H9 (cell line): ENCODE measurements around the gene SPOUT1. TPM values are rescaled to one million over a fixed set of nuclear protein-coding genes. Genes with fewer than 3 reads are reported as not detected.

ENCODE experiments used
- DNase-seq: peaks from one replicate; pipeline ENCODE4 v3.0.0-alpha.2; 2017
- H2AFZ ChIP-seq: one replicate; pipeline ENCODE4 v1.6.1; 2013; ENCODE audit warnings: mild to moderate bottlenecking, low read length, control low read depth, moderate library complexity
- H2AK5ac ChIP-seq: 2 replicates; pipeline ENCODE4 v1.6.1; 2013; ENCODE audit warnings: low read length, control low read depth, mixed read lengths; ENCODE audit not compliant: insufficient read length
- H2BK120ac ChIP-seq: one replicate; pipeline ENCODE4 v1.6.1; 2013; ENCODE audit warnings: low read depth, mild to moderate bottlenecking, low read length, control low read depth, inconsistent platforms; ENCODE audit not compliant: poor library complexity, severe bottlenecking
- H2BK12ac ChIP-seq: 2 replicates; pipeline ENCODE4 v1.6.1; 2013; ENCODE audit warnings: low read length, control low read depth, mixed read lengths, low read depth; ENCODE audit not compliant: insufficient read length
- H2BK15ac ChIP-seq: 2 replicates; pipeline ENCODE4 v1.6.1; 2013; ENCODE audit warnings: low read depth, low read length, control low read depth
- H2BK20ac ChIP-seq: one replicate; pipeline ENCODE4 v1.6.1; 2013; ENCODE audit warnings: low read depth, mild to moderate bottlenecking, low read length, control low read depth, inconsistent platforms; ENCODE audit not compliant: poor library complexity, severe bottlenecking
- H2BK5ac ChIP-seq: 2 replicates; pipeline ENCODE4 v1.6.1; 2013; ENCODE audit warnings: low read length, control low read depth, mixed read lengths; ENCODE audit not compliant: insufficient read length
- H3K14ac ChIP-seq: 2 replicates; pipeline ENCODE4 v1.6.1; 2013; ENCODE audit warnings: low read length, control low read depth; ENCODE audit not compliant: insufficient read depth
- H3K18ac ChIP-seq: 2 replicates; pipeline ENCODE4 v1.6.1; 2013; ENCODE audit warnings: low read depth, mild to moderate bottlenecking, mixed read lengths, low read length, control low read depth; ENCODE audit not compliant: insufficient read length
- H3K23ac ChIP-seq: 2 replicates; pipeline ENCODE4 v1.6.1; 2013; ENCODE audit warnings: low read length, control low read depth, mixed read lengths, low read depth; ENCODE audit not compliant: insufficient read length
- H3K23me2 ChIP-seq: 2 replicates; pipeline ENCODE4 v1.6.1; 2013; ENCODE audit warnings: low read depth, mild to moderate bottlenecking, mixed read lengths, low read length, control low read depth; ENCODE audit not compliant: insufficient read length, poor library complexity, severe bottlenecking
- H3K27ac ChIP-seq: 2 replicates; pipeline ENCODE4 v1.5.1; 2013; ENCODE audit warnings: low read length, control low read depth, mixed read lengths, low read depth; ENCODE audit not compliant: insufficient read length
- H3K27me3 ChIP-seq: 2 replicates; pipeline ENCODE4 v1.6.1; 2013; ENCODE audit warnings: low read length, control low read depth, inconsistent platforms; ENCODE audit not compliant: insufficient read depth
- H3K4ac ChIP-seq: 2 replicates; pipeline ENCODE4 v1.6.1; 2013; ENCODE audit warnings: low read depth, mild to moderate bottlenecking, control low read depth, inconsistent platforms, low read length, moderate library complexity
- H3K4me1 ChIP-seq: 2 replicates; pipeline ENCODE4 v1.6.1; 2013; ENCODE audit warnings: low read length, control low read depth, inconsistent platforms; ENCODE audit not compliant: insufficient read depth
- H3K4me2 ChIP-seq: 2 replicates; pipeline ENCODE4 v1.6.1; 2013; ENCODE audit warnings: low read length, control low read depth, mixed read lengths; ENCODE audit not compliant: insufficient read length, insufficient read depth
- H3K56ac ChIP-seq: 2 replicates; pipeline ENCODE4 v1.6.1; 2013; ENCODE audit warnings: low read depth, mild to moderate bottlenecking, mixed read lengths, low read length, control low read depth; ENCODE audit not compliant: insufficient read length
- H3K79me1 ChIP-seq: 2 replicates; pipeline ENCODE4 v1.6.1; 2013; ENCODE audit warnings: low read depth, mild to moderate bottlenecking, moderate library complexity, low read length, control low read depth, inconsistent platforms; ENCODE audit not compliant: insufficient read depth, poor library complexity, severe bottlenecking
- H3K79me2 ChIP-seq: 2 replicates; pipeline ENCODE4 v1.6.1; 2013; ENCODE audit warnings: low read length, control low read depth, inconsistent platforms; ENCODE audit not compliant: insufficient read depth
- H3K9ac ChIP-seq: 2 replicates; pipeline ENCODE4 v1.6.1; 2013; ENCODE audit warnings: low read length, control low read depth, mixed read lengths; ENCODE audit not compliant: insufficient read length; ENCODE audit errors: extremely low read depth
- H3K9me3 ChIP-seq: one replicate; pipeline ENCODE4 v1.6.1; 2013; ENCODE audit warnings: low read depth, low read length, inconsistent platforms; ENCODE audit not compliant: control insufficient read depth
- H3T11ph ChIP-seq: one replicate; pipeline ENCODE4 v1.6.1; 2013; ENCODE audit warnings: mild to moderate bottlenecking, low read length, control low read depth, inconsistent platforms
- H4K20me1 ChIP-seq: one replicate; pipeline ENCODE4 v1.6.1; 2013; ENCODE audit not compliant: control insufficient read depth, insufficient read length, insufficient read depth
- H4K5ac ChIP-seq: 2 replicates; pipeline ENCODE4 v1.6.1; 2013; ENCODE audit warnings: low read depth, mild to moderate bottlenecking, mixed read lengths, low read length, control low read depth; ENCODE audit not compliant: insufficient read length
- H4K8ac ChIP-seq: replicated peaks from 2 replicates; pipeline ENCODE4 v1.6.1; 2013; ENCODE audit warnings: low read length, control low read depth, mixed read lengths, low read depth; ENCODE audit not compliant: insufficient read length
- H4K91ac ChIP-seq: 2 replicates; pipeline ENCODE4 v1.6.1; 2013; ENCODE audit warnings: low read depth, mild to moderate bottlenecking, moderate library complexity, mixed read lengths, low read length, control low read depth; ENCODE audit not compliant: insufficient read length
- H3K27ac Mint-ChIP-seq, 3 experiments: 2 replicates in 2 of 3; 3 replicates in 1 of 3; pipeline ENCODE4 v1.8.0; 2020 to 2021; ENCODE audit warnings: mixed read lengths in 3 of 3, mild to moderate bottlenecking in 1 of 3, moderate library complexity in 1 of 3
- H3K27me3 Mint-ChIP-seq: 2 replicates; pipeline ENCODE4 v1.8.0; 2021; ENCODE audit warnings: low read depth, mild to moderate bottlenecking, moderate library complexity, mixed read lengths
- H3K36me3 Mint-ChIP-seq, 3 experiments: 2 replicates in 2 of 3; 3 replicates in 1 of 3; pipeline ENCODE4 v1.8.0; 2020 to 2021; ENCODE audit warnings: low read depth in 3 of 3, mixed read lengths in 3 of 3; ENCODE audit not compliant: insufficient read depth in 1 of 3
- H3K4me1 Mint-ChIP-seq, 2 experiments: 2 replicates each; pipeline ENCODE4 v1.8.0; 2020; ENCODE audit warnings: mixed read lengths in 2 of 2
- H3K4me3 Mint-ChIP-seq, 2 experiments: 2 replicates in 1 of 2; 3 replicates in 1 of 2; pipeline ENCODE4 v1.8.0; 2020 to 2021; ENCODE audit warnings: mild to moderate bottlenecking in 2 of 2, mixed read lengths in 2 of 2, moderate library complexity in 1 of 2
- H3K9me3 Mint-ChIP-seq, 2 experiments: 2 replicates in 1 of 2; 3 replicates in 1 of 2; pipeline ENCODE4 v1.8.0; 2020; ENCODE audit warnings: mild to moderate bottlenecking in 2 of 2, mixed read lengths in 2 of 2, moderate library complexity in 1 of 2
- CTCF ChIP-seq: fragments of 200-600 bp; sonication (generic); conservative IDR thresholded peaks from 3 replicates; pipeline ENCODE4 v1.8.0; 2021; ENCODE audit warnings: antibody characterized with exemption, mild to moderate bottlenecking
- WGBS: extraction: QIAGEN DNeasy Blood & Tissue Kit; methylation state at CpG from one replicate; pipeline ENCODE4 v1.1.7; 2013; ENCODE audit warnings: missing lambda C conversion rate, low lambda C conversion rate, mixed read lengths; ENCODE audit not compliant: insufficient read length; ENCODE audit errors: extremely low coverage; 5-methylcytosine and 5-hydroxymethylcytosine counted together
- total RNA-seq: library from RNA; stranded (reverse); gene quantifications from 2 replicates; pipeline ENCODE4 v1.2.1, GENCODE V29; 2021

The SPOUT1 gene
- total RNA-seq, 1 experiment from 2014 or later, result 86.3 TPM

- no peak overlapping the region for H3K14ac ChIP-seq
- TF ChIP-seq CTCF, result no peak
- H4K8ac ChIP-seq, result no peak overlapping the region
Observed at GRCh38 chr9:128787659-128788058, 41.9 kb downstream of the SPOUT1 start.

More at GRCh38 chr9:128787659-128788058, 41.9 kb downstream of the SPOUT1 start:
- H3K56ac ChIP-seq, result no peak overlapping the region
- no peak overlapping the region for H2BK5ac ChIP-seq
- peak overlapping the region; percentile 88 for H3K4me2 ChIP-seq
- no peak overlapping the region for H2AFZ ChIP-seq
- H4K91ac ChIP-seq, result no peak overlapping the region
- no peaks in the 10 kb centered on the region for H3K79me2 ChIP-seq
- H3K23ac ChIP-seq, result no peak overlapping the region
- no peaks in the 10 kb centered on the region for H4K20me1 ChIP-seq
- peaks cover 5% of the 10 kb centered on the region for H3K23me2 ChIP-seq
- no peak overlapping the region for H2BK12ac ChIP-seq
- H2BK120ac ChIP-seq, result no peak overlapping the region
- H4K5ac ChIP-seq, result no peak overlapping the region
- H3K79me1 ChIP-seq, result peaks cover 4% of the 10 kb centered on the region
- Mint-ChIP-seq H3K4me1 (peaks cover 5 to 6% of the 10 kb centered on the region in 2 experiments; a peak in 3 of 4 replicates), H3K4me3 (peak overlapping the region; percentile 87 to 96), H3K9me3 (peaks cover 0 to 4% of the 10 kb centered on the region in 2 experiments; a peak in 2 of 5 replicates), H3K27me3 (no peaks in the 10 kb centered on the region; the same call in 1 of the 2 replicates), H3K27ac (peak overlapping the region; percentile 40 to 84 (median 73); a peak in 3 of 7 replicates), H3K36me3 (peaks cover 2 to 14% (median 13%) of the 10 kb centered on the region in 3 experiments; a peak in 6 of 7 replicates)
- no peak overlapping the region for H3K18ac ChIP-seq
- no peak overlapping the region for H2BK20ac ChIP-seq
- H3K4me1 ChIP-seq, result no peaks in the 10 kb centered on the region
- H2AK5ac ChIP-seq, result no peak overlapping the region
- H3K27ac ChIP-seq, result no peak overlapping the region
- no peak for DNase-seq
- H3K9ac ChIP-seq, result peak overlapping the region; percentile 46
- no peak overlapping the region for H3T11ph ChIP-seq
- H2BK15ac ChIP-seq, result no peak overlapping the region
- H3K4ac ChIP-seq, result no peak overlapping the region
- H3K9me3 ChIP-seq, result no peaks in the 10 kb centered on the region
- no CpG with 5 or more reads among the region's 7 CpGs for WGBS
- H3K27me3 ChIP-seq, result no peaks in the 10 kb centered on the region
